ENCODE results near the gene IQCH.

The IQCH gene

DNA sequence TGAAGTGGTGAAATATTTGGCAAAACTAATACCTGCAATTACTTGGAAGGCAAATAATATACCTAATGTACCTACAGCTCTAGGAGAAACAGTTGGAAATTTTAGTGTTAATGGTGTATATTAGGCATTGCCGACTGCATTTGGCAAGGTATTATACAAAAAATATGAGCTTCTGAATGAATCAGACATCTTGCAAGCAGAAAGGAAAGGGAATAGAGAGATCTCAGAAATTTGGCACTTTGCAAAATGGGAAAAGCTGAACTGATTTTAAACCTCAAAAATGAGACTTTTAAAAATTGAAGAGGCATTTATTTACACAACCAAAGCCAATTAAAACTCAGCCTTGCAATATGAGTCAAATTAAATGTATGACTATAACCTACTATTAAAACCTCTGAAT, 226.2 kb downstream of the IQCH start:
- no peak for TF ChIP-seq GATA2 (IDR thresholded peaks at IDR 0.05; ENCODE audit: low read depth, low read length)
- TF ChIP-seq GATA3 (IDR thresholded peaks at IDR 0.05; ENCODE audit: low read depth, low read length) = no peak

- TF ChIP-seq GATA2 (IDR thresholded peaks at IDR 0.05; ENCODE audit: low read depth, low read length) (no peak), GATA3 (IDR thresholded peaks at IDR 0.05; ENCODE audit: low read depth, low read length) (no peak)
Measured at GRCh38 chr15:67481680-67482079, 227.1 kb downstream of the IQCH start.

GRCh38 chr15:67495585-67495984, 241.0 kb downstream of the IQCH start:
- no peak for TF ChIP-seq GATA2 (IDR thresholded peaks at IDR 0.05; ENCODE audit: low read depth, low read length)
- TF ChIP-seq GATA3 (IDR thresholded peaks at IDR 0.05; ENCODE audit: low read depth, low read length) = no peak

DNA sequence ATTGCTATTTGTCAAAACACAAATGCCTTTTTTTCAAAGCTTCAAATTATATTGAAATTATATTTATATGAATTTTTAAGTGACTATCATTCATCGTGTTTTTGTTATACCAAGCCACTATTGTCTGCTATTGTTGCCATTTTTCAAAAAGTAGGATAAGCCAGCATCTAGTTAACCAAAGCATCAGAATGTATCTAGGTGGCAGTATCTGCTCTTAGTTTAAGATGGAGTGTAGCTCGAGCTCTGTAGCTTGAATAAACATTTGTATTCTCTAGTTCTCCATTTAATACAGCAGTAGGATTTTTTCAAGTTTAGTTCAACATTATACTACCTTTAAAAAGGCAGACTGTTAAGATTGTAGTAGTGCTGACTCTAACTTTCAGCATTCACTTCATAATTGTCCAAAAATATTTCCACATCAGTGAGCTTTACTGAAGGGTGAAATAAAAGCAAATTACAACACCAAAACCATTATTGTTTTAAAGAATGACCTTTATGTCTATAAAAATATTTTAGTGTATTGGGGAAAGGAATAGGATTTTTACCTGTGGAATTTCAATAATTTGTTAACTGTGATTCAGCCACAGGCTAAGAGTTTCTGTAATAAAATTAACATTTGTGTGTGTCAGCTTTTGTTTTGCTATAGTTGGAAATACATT, 246.7 kb downstream of the IQCH start:
- no peak for TF ChIP-seq GATA3 (IDR thresholded peaks at IDR 0.05; ENCODE audit: low read depth, low read length)
- TF ChIP-seq GATA2 (IDR thresholded peaks at IDR 0.05; ENCODE audit: low read depth, low read length) = no peak

DNA sequence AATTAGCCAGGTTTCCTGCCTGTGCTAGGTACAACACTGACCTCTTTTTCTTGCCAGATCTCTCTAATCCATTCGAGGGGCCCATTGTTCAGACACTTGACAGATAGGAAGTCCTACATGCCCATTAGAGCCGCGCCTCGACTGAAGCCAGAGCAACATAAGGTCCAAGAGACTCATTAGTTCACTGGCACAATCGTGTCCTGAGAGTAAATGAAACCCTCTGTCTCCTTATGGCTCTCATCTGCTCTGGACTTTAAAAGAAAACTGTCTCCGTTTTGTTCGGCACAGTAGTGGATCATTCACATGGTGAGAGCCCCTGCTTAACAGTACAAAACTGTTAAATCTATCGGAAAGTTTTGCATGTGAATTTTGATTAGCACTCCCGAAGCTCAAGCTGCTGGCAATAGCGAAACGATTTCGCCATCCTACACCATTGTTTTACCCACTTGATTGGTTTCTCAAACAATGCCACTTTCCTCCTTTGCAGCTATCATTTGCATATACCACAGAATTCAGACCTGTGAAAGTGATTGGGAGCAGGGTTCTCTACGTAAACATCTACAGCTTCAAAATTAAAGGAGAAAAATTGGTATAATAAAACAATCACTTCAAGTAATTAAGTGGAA, 247.4 kb downstream of the IQCH start:
- TF ChIP-seq GATA3 (IDR thresholded peaks at IDR 0.05; ENCODE audit: low read depth, low read length) = no peak
- TF ChIP-seq GATA2 (IDR thresholded peaks at IDR 0.05; ENCODE audit: low read depth, low read length) = no peak

DNA sequence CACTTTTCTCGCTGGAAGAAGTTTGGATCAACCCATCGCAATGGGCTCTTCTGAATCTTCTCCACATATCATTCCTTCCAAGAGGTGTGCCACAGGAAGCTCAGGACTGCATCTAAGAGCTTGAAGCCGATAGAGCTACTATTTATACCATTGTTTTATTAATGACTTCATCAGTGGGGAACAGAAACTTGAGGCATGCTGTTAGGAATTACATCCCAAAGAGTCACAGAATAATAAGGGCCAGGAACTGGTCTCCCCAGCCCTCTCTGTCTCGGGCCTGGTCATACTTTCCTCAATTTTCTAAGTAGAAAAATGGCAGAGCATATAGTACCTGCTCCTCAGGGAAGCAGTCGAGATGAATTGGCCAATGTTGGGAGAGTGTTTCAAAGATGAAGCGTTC, 249.5 kb downstream of the IQCH start:
- TF ChIP-seq GATA2 (IDR thresholded peaks at IDR 0.05; ENCODE audit: low read depth, low read length) (no peak), GATA3 (IDR thresholded peaks at IDR 0.05; ENCODE audit: low read depth, low read length) (no peak)

DNA sequence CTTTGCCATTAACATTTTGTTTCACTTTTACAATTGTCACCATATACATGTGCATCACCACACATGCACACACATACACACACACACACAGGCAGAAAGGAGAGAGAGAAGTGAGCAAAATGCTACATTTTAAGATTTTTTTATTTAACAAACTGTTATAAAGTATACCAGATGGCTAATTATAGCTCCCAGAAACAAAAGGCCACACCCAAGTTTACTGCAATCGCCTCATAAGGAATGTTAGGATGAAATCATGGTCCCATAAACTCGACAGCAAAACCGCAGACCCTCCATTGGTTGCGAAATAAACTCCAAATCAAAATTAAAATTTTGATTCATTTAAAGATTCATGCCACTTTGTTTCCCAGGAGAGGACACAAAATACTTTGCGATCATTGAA, 250.2 kb downstream of the IQCH start:
- TF ChIP-seq GATA2 (IDR thresholded peaks at IDR 0.05; ENCODE audit: low read depth, low read length) = no peak
- TF ChIP-seq GATA3 (IDR thresholded peaks at IDR 0.05; ENCODE audit: low read depth, low read length) = no peak

GRCh38 chr15:67505675-67506572, 251.3 kb downstream of the IQCH start:
- TF ChIP-seq GATA2 (IDR thresholded peaks at IDR 0.05; ENCODE audit: low read depth, low read length) = no peak
- no peak for TF ChIP-seq GATA3 (IDR thresholded peaks at IDR 0.05; ENCODE audit: low read depth, low read length)

GRCh38 chr15:67506775-67507747, 252.5 kb downstream of the IQCH start:
- no peak for TF ChIP-seq GATA2 (IDR thresholded peaks at IDR 0.05; ENCODE audit: low read depth, low read length)
- no peak for TF ChIP-seq GATA3 (IDR thresholded peaks at IDR 0.05; ENCODE audit: low read depth, low read length)

GRCh38 chr15:67508407-67508806, 253.8 kb downstream of the IQCH start:
- TF ChIP-seq GATA3 (IDR thresholded peaks at IDR 0.05; ENCODE audit: low read depth, low read length) = no peak
- no peak for TF ChIP-seq GATA2 (IDR thresholded peaks at IDR 0.05; ENCODE audit: low read depth, low read length)

DNA sequence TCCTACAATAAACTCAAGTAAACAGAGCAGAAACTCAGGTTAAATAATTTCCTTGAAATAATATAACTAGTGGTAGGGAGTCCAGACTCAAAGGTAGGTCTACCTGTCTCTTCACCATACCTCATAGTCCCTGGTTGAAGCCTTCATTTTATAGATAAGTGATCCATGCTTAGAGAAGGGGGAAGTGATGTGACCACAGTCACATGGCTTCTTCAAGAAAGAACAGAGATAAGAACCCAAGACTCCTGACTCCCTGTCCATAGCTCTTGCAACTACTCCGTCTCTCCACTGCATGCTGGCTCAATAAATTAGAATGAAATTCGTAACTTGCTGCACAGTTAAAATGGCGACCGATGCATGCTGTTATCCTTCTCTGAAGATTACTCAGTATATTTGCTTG, 255.3 kb downstream of the IQCH start:
- TF ChIP-seq GATA2 (IDR thresholded peaks at IDR 0.05; ENCODE audit: low read depth, low read length) = no peak
- TF ChIP-seq GATA3 (IDR thresholded peaks at IDR 0.05; ENCODE audit: low read depth, low read length) = no peak

DNA sequence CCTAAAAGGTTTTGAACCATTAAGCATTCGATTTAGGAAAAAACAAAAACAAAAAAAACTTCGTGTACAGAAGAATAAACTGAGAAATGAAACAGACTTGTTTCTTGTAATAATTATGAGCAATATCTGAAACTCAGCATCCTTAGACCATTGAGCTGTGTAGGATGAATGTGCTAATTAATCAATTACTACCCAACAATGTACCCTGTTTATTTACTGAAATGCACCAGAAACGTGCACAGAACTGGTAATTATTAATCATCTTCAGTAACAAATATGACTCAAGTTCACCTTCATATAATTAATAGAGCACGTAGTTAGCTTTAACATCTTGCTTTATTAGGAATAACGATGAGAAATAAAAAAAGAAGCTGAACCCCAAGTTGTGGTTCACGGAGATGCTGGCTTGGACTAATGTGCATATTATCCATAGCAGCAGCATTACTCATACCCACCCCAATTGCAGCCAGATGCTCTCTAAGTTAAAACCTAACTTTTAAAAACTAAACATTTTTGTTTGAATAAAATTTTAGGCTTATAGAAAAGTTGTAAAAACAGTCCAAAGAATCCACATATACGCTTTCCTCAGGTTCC, 256.1 kb downstream of the IQCH start:
- no peak for TF ChIP-seq GATA2 (IDR thresholded peaks at IDR 0.05; ENCODE audit: low read depth, low read length)
- TF ChIP-seq GATA3 (IDR thresholded peaks at IDR 0.05; ENCODE audit: low read depth, low read length) = no peak

GRCh38 chr15:67511606-67512005, 257.0 kb downstream of the IQCH start:
- TF ChIP-seq GATA3 (IDR thresholded peaks at IDR 0.05; ENCODE audit: low read depth, low read length) = no peak
- no peak for TF ChIP-seq GATA2 (IDR thresholded peaks at IDR 0.05; ENCODE audit: low read depth, low read length)

All from SH-SY5Y (cell line).